ENCODE data around the gene TOB1.

Gene TOB1

DNA sequence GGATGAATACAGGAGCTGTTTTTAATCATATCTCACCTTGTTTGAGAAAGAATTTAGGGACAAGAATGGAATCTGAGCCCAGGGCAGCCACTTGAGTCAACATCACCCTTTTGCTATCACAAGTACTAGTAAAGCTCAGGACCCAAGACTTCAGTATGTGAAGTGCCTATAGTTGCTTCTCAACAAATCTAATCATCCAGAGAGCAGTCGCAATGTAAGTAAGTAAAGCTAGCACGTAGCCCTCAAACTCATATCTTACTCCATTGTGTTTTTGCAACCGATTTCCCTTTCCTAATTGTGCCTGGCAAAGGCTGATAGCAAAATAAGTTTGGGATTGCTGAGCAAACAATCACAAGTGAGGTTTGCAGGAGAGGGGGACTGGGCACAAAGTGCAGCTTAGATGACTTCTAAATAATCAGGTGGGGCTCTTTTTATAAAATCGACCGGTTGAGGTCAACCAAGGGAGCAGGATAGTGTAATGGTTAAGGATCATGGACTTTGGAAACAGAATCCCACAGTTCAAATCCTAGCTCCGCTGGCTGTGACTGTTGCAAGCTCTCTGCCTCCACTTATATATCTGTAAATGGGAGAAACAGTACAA lies 13.0 kb downstream of the TOB1 start:
- H3K4me3 ChIP-seq (ENCODE audit: low read depth, low read length): no peak overlapping the region
- TF ChIP-seq, protein P1, sequence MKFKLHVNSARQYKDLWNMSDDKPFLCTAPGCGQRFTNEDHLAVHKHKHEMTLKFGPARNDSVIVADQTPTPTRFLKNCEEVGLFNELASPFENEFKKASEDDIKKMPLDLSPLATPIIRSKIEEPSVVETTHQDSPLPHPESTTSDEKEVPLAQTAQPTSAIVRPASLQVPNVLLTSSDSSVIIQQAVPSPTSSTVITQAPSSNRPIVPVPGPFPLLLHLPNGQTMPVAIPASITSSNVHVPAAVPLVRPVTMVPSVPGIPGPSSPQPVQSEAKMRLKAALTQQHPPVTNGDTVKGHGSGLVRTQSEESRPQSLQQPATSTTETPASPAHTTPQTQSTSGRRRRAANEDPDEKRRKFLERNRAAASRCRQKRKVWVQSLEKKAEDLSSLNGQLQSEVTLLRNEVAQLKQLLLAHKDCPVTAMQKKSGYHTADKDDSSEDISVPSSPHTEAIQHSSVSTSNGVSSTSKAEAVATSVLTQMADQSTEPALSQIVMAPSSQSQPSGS (tag by site-specific recombination; IDR thresholded peaks at IDR 0.05; ENCODE audit: low read depth): no peak
- CTCF ChIA-PET: interaction anchor here (0.6 to 8.0 kb wide), 38 partner anchors 10 to 398 kb away, joined by 3 to 329 read pairs (median 5); partner anchors contain the start of genes NME1 and TOB1
- H3K4me1 ChIP-seq (ENCODE audit: control insufficient read depth, insufficient read depth, low read length): no peaks in the 10 kb centered on the region
- H3K36me3 ChIP-seq (ENCODE audit: control insufficient read depth in 2 of 2, insufficient read depth in 1 of 2, low read length in 2 of 2): no peaks in the 10 kb centered on the region
- H3K9me3 ChIP-seq (ENCODE audit: control insufficient read depth, insufficient read depth, low read depth, low read length): no peaks in the 10 kb centered on the region
- H3K27ac ChIP-seq (ENCODE audit: extremely low read depth, low read depth, low read length): no peak overlapping the region
- POLR2A ChIA-PET: interaction anchor here (0.6 to 3.5 kb wide), 3 partner anchors 8 to 83 kb away, joined by 3 to 52 read pairs (median 5); partner anchors contain the start of gene TOB1

DNA sequence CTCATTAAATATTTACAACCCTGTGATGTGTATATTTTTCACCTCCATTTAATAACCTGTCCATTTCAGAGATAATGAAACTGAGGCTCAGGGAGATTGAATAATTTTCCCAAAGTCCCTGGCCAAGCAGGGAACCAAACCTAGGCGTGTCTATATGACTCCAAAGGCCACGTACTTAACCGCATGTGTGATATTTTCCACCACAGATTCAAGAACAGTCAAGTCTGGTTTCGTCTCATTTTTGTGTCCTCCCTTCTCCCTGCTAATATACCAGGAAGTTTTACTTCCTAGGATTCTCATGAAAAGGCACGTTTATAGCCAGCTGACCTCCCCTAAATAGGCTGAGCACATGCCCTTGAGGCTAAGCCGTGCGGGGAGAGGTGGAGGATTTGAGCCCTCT lies 15.5 kb downstream of the TOB1 start:
- Histone ChIP-seq H3K36me3 (ENCODE audit: control insufficient read depth in 2 of 2, insufficient read depth in 1 of 2, low read length in 2 of 2) (no peaks in the 10 kb centered on the region), H3K9me3 (ENCODE audit: control insufficient read depth, insufficient read depth, low read depth, low read length) (no peaks in the 10 kb centered on the region), H3K4me3 (ENCODE audit: low read depth, low read length) (no peak overlapping the region), H3K4me1 (ENCODE audit: control insufficient read depth, insufficient read depth, low read length) (no peaks in the 10 kb centered on the region), H3K27ac (ENCODE audit: extremely low read depth, low read depth, low read length) (no peak overlapping the region)
- POLR2A ChIA-PET: interaction anchor here (2.9 kb wide), 1 partner anchor 16 kb away, joined by 13 read pairs; the partner anchor contains the start of gene TOB1
- TF ChIP-seq ZNF157 (tag by site-specific recombination; IDR thresholded peaks at IDR 0.05) (no peak), KLF7 (tag by site-specific recombination; IDR thresholded peaks at IDR 0.05; ENCODE audit: borderline replicate concordance) (no peak), ZNF654 (tag by site-specific recombination; IDR thresholded peaks at IDR 0.05; ENCODE audit: low read depth) (no peak), ZNF169 (tag by site-specific recombination; IDR thresholded peaks at IDR 0.05) (no peak), ZNF10 (tag by site-specific recombination; IDR thresholded peaks at IDR 0.05) (no peak), ZNF76 (tag by site-specific recombination; IDR thresholded peaks at IDR 0.05; ENCODE audit: borderline replicate concordance, low read depth) (no peak), ZNF175 (tag by site-specific recombination; IDR thresholded peaks at IDR 0.05) (no peak), ZNF521 (tag by site-specific recombination; IDR thresholded peaks at IDR 0.05) (no peak), YY2 (tag by site-specific recombination; IDR thresholded peaks at IDR 0.05) (no peak), KLF16 (tag by site-specific recombination; IDR thresholded peaks at IDR 0.05) (no peak), ZBTB20 (tag by site-specific recombination; IDR thresholded peaks at IDR 0.05) (no peak), ZXDB (tag by site-specific recombination; IDR thresholded peaks at IDR 0.05) (no peak), ZNF610 (tag by site-specific recombination; IDR thresholded peaks at IDR 0.05; ENCODE audit: borderline replicate concordance) (no peak), ZSCAN16 (tag by site-specific recombination; IDR thresholded peaks at IDR 0.05) (no peak)
- TF ChIP-seq, protein P2, sequence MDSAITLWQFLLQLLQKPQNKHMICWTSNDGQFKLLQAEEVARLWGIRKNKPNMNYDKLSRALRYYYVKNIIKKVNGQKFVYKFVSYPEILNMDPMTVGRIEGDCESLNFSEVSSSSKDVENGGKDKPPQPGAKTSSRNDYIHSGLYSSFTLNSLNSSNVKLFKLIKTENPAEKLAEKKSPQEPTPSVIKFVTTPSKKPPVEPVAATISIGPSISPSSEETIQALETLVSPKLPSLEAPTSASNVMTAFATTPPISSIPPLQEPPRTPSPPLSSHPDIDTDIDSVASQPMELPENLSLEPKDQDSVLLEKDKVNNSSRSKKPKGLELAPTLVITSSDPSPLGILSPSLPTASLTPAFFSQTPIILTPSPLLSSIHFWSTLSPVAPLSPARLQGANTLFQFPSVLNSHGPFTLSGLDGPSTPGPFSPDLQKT (IDR thresholded peaks at IDR 0.05; ENCODE audit: borderline replicate concordance, low read depth, low read length): no peak
- TF ChIP-seq, protein P3, sequence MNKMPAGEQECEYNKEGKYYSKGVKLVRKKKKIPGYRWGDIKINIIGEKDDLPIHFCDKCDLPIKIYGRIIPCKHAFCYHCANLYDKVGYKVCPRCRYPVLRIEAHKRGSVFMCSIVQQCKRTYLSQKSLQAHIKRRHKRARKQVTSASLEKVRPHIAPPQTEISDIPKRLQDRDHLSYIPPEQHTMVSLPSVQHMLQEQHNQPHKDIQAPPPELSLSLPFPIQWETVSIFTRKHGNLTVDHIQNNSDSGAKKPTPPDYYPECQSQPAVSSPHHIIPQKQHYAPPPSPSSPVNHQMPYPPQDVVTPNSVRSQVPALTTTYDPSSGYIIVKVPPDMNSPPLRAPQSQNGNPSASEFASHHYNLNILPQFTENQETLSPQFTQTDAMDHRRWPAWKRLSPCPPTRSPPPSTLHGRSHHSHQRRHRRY (tag by site-specific recombination; IDR thresholded peaks at IDR 0.05): no peak
- TF ChIP-seq, protein P4, sequence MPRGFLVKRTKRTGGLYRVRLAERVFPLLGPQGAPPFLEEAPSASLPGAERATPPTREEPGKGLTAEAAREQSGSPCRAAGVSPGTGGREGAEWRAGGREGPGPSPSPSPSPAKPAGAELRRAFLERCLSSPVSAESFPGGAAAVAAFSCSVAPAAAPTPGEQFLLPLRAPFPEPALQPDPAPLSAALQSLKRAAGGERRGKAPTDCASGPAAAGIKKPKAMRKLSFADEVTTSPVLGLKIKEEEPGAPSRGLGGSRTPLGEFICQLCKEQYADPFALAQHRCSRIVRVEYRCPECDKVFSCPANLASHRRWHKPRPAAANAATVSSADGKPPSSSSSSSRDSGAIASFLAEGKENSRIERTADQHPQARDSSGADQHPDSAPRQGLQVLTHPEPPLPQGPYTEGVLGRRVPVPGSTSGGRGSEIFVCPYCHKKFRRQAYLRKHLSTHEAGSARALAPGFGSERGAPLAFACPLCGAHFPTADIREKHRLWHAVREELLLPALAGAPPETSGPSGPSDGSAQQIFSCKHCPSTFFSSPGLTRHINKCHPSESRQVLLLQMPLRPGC (tag by site-specific recombination; IDR thresholded peaks at IDR 0.05): no peak
- CTCF ChIA-PET: interaction anchor here (3.3 to 14.0 kb wide), 7 partner anchors 8 to 207 kb away, joined by 14 to 329 read pairs (median 89); partner anchors contain the start of gene TOB1

Measured in HEK293 (cell line).